PC-3 (cell line): ENCODE data around the gene DTD1. TPM values are rescaled to one million over a fixed set of nuclear protein-coding genes. Genes with fewer than 3 reads are reported as not detected.

Experiments used
- ATAC-seq: fragments of 200-7000 bp; cut with Tn5 transposase; 2 replicates; pipeline ENCODE4 v1.9.1; 2020; ENCODE audit warnings: mild to moderate bottlenecking, moderate library complexity
- Bru-seq: library from RNA; stranded (reverse); fragments of 400-500 nt; gene quantifications from one replicate; lab custom pipeline; 2021; lab: Mats Ljungman, UMichigan
- BruChase-seq, 2 experiments: library from RNA; stranded (reverse); fragments of 400-500 nt; gene quantifications; one replicate each; lab custom pipeline; 2021; lab: Mats Ljungman, UMichigan
- BruUV-seq: library from RNA; stranded (reverse); fragments of 400-500 nt; replicated peaks from 2 replicates; lab custom pipeline; 2021; lab: Mats Ljungman, UMichigan
- CTCF ChIA-PET: fragments of 300-600 bp; sonication (Branson Sonifier 250); formaldehyde crosslinking; loops from one replicate; lab custom pipeline; 2022; ENCODE audit warnings: antibody characterized with exemption; lab: Charles Lee
- POLR2A ChIA-PET: fragments of 300-600 bp; sonication (Branson Sonifier 250); formaldehyde crosslinking; loops from one replicate; lab custom pipeline; 2022; ENCODE audit warnings: antibody characterized with exemption; ENCODE audit not compliant: unreplicated experiment; lab: Charles Lee
- DNase-seq: peaks from one replicate; pipeline ENCODE4 v3.0.0-alpha.2; 2015
- H2AFZ ChIP-seq: fragments of 300-600 bp; sonication (generic); 2 replicates; pipeline ENCODE4 v1.6.0; 2016; ENCODE audit warnings: antibody characterized with exemption, low read length
- H3F3A ChIP-seq: fragments of 300-600 bp; sonication (generic); one replicate; pipeline ENCODE4 v1.6.0; 2017; ENCODE audit warnings: antibody characterized with exemption, low read length, control low read depth, mild to moderate bottlenecking; ENCODE audit not compliant: unreplicated experiment
- H3K27ac ChIP-seq: fragments of 300-600 bp; sonication (generic); 2 replicates; pipeline ENCODE4 v1.5.1; 2016; ENCODE audit warnings: mild to moderate bottlenecking, low read length
- H3K27me3 ChIP-seq: fragments of 300-600 bp; sonication (generic); 2 replicates; pipeline ENCODE4 v1.6.1; 2016; ENCODE audit warnings: low read length, mixed read lengths
- H3K36me3 ChIP-seq: fragments of 300-600 bp; sonication (generic); 2 replicates; pipeline ENCODE4 v1.6.1; 2016; ENCODE audit warnings: low read depth, mixed run types, low read length, mixed read lengths
- H3K4me1 ChIP-seq: fragments of 300-600 bp; sonication (generic); 2 replicates; pipeline ENCODE4 v1.5.1; 2016; ENCODE audit warnings: low read length; ENCODE audit not compliant: insufficient read depth
- H3K4me2 ChIP-seq: fragments of 300-600 bp; sonication (generic); 2 replicates; pipeline ENCODE4 v1.6.0; 2016; ENCODE audit warnings: low read length
- H3K4me3 ChIP-seq: fragments of 300-600 bp; sonication (generic); 2 replicates; pipeline ENCODE4 v1.5.1; 2016; ENCODE audit warnings: mild to moderate bottlenecking, low read length, mixed read lengths
- H3K79me2 ChIP-seq: fragments of 300-600 bp; sonication (generic); 2 replicates; pipeline ENCODE4 v1.6.1; 2017; ENCODE audit warnings: low read length, mixed read lengths
- H3K9ac ChIP-seq: fragments of 300-600 bp; sonication (generic); 2 replicates; pipeline ENCODE4 v1.6.0; 2016; ENCODE audit warnings: mild to moderate bottlenecking, low read length
- H3K9me2 ChIP-seq: fragments of 300-600 bp; sonication (generic); replicated peaks from 2 replicates; pipeline ENCODE4 v1.6.1; 2016; ENCODE audit warnings: mixed run types, low read length, mixed read lengths
- H3K9me3 ChIP-seq: fragments of 300-600 bp; sonication (generic); 2 replicates; pipeline ENCODE4 v1.6.1; 2016; ENCODE audit warnings: low read length, mixed read lengths
- H4K20me1 ChIP-seq: fragments of 300-600 bp; sonication (generic); 2 replicates; pipeline ENCODE4 v1.6.1; 2016; ENCODE audit warnings: low read length, mixed read lengths
- EZH2 ChIP-seq: fragments of 300-600 bp; sonication (generic); IDR thresholded peaks from one replicate; pipeline ENCODE4 v1.6.1; 2017; ENCODE audit warnings: antibody characterized with exemption, mild to moderate bottlenecking, low read length; ENCODE audit not compliant: unreplicated experiment
- EZH2phosphoT487 ChIP-seq: fragments of 300-600 bp; sonication (generic); IDR thresholded peaks from 2 replicates; pipeline ENCODE4 v1.6.1; 2018; ENCODE audit warnings: mild to moderate bottlenecking, antibody characterized with exemption, low read length, borderline replicate concordance
- intact Hi-C: fragments of 100-400 bp; cut with micrococcal nuclease; formaldehyde crosslinking; loops from 2 replicates; pipeline ENCODE4 v1.9.0; 2023
- long read RNA-seq: library from polyadenylated mRNA; unstranded; transcript quantifications from one replicate; pipeline ENCODE4 v2.0.0, GENCODE V29; 2021; ENCODE audit not compliant: unreplicated experiment
- total RNA-seq: library from RNA; depleted of rRNA; stranded (reverse); fragments of >200 nt; gene quantifications from 2 replicates; pipeline ENCODE4 v1.2.3, GENCODE V29; 2014; rRNA removed
- TF ChIP-seq, protein P1 (sequence below): fragments of 300-600 bp; sonication (generic); conservative IDR thresholded peaks from 2 replicates; pipeline ENCODE4 v1.5.1; 2017; ENCODE audit warnings: antibody characterized with exemption, low read depth, mild to moderate bottlenecking, low read length

DTD1 gene
- total RNA-seq (101 and 124 TPM in 2 replicates), Bru-seq, nascent RNA (percentile 78 among the genes with signal in this experiment), BruChase-seq, experiment 1, labeled RNA remaining after a 6-hour chase (percentile 73 among the genes with signal in this experiment), BruChase-seq, experiment 2, labeled RNA remaining after a 2-hour chase (percentile 63 among the genes with signal in this experiment)
- long read RNA-seq, transcript DTD1-201 (6 exons, 1,387 nt), result major isoform, 113 of 149 reads
- long read RNA-seq, partial matches to known transcripts, result 28 of 149 reads
- long read RNA-seq, other reads (novel, unspliced or antisense), result 8 of 149 reads

- Histone ChIP-seq H3K9me2 (no peaks in the 10 kb centered on the region), H3F3A (no peaks in the 10 kb centered on the region), H2AFZ (peak within 1 kb of the TSS; percentile 85), H3K36me3 (no peaks in the 10 kb centered on the region), H3K4me1 (peaks cover 14% of the 10 kb centered on the region; the same call in 1 of the 2 replicates), H3K4me3 (peak within 1 kb of the TSS; percentile 75), H3K4me2 (peak within 1 kb of the TSS; percentile 88), H3K9ac (peak within 1 kb of the TSS; percentile 89), H3K27me3 (no peaks in the 10 kb centered on the region), H3K27ac (peak within 1 kb of the TSS; percentile 61), H3K79me2 (peaks cover 42% of the 10 kb centered on the region), H4K20me1 (0 out of 2 replicates have a peak, but pooled peaks cover 3% of the 10 kb centered on the region), H3K9me3 (no peaks in the 10 kb centered on the region)
- intact Hi-C loops, result loop anchor here (5.0 kb wide), 1 partner anchor 121 kb away; the partner anchor contains the start of genes DZANK1 and POLR3F
- CTCF ChIA-PET, result interaction anchor here (0.6 kb wide), 1 partner anchor 391 kb away, joined by 3 read pairs; no protein-coding TSS in a partner anchor
- no peak for TF ChIP-seq EZH2
- no peak for TF ChIP-seq EZH2phosphoT487
- TF ChIP-seq, protein P1, sequence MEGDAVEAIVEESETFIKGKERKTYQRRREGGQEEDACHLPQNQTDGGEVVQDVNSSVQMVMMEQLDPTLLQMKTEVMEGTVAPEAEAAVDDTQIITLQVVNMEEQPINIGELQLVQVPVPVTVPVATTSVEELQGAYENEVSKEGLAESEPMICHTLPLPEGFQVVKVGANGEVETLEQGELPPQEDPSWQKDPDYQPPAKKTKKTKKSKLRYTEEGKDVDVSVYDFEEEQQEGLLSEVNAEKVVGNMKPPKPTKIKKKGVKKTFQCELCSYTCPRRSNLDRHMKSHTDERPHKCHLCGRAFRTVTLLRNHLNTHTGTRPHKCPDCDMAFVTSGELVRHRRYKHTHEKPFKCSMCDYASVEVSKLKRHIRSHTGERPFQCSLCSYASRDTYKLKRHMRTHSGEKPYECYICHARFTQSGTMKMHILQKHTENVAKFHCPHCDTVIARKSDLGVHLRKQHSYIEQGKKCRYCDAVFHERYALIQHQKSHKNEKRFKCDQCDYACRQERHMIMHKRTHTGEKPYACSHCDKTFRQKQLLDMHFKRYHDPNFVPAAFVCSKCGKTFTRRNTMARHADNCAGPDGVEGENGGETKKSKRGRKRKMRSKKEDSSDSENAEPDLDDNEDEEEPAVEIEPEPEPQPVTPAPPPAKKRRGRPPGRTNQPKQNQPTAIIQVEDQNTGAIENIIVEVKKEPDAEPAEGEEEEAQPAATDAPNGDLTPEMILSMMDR, result peak; percentile 73
- BruUV-seq, result no TSS peak
- peak; percentile 96 for DNase-seq
- POLR2A ChIA-PET, result no interaction called here
- peak; percentile 90 for ATAC-seq
Observed at GRCh38 chr20:18587665-18588573, at the start of gene DTD1. TSS of gene DTD1 (plus strand) at chr20:18588054. CDS start at chr20:18588073, 19 bp downstream.

DNA sequence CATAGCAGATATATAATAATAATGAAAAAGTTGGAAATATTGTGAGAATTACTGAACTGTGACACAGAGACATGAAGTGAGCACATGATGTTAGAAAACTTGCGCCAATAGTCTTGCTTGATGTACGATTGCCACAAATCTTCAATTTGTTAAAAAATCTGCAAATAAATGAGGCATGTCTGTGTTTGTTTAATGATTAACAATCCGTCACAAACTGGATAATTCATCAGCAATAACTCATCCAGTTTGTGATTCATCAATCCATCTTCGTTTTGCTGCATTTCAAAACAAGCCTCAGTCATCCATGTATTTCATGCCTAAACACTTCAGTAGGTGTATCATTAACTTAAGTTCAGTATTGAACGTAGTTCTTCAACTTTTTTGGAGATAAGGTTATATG, 46.1 kb upstream of the DTD1 start:
- peak overlapping the region; percentile 22; the same call in 1 of the 2 replicates for H3K9ac ChIP-seq
- DNase-seq (peak; percentile 94), ATAC-seq (peak; percentile 73)
- CTCF ChIA-PET, result no interaction called here
- no peaks in the 10 kb centered on the region for H3K9me3 ChIP-seq
- H3K27ac ChIP-seq, result peak overlapping the region; percentile 82
- peaks cover 12% of the 10 kb centered on the region for H3F3A ChIP-seq
- H3K4me1 ChIP-seq, result peaks cover 49% of the 10 kb centered on the region
- no peaks in the 10 kb centered on the region for H3K79me2 ChIP-seq
- no peaks in the 10 kb centered on the region for H4K20me1 ChIP-seq
- H3K9me2 ChIP-seq, result no peaks in the 10 kb centered on the region
- H3K4me3 ChIP-seq, result peak overlapping the region; percentile 26
- no peak overlapping the region for H2AFZ ChIP-seq
- BruUV-seq, result no TSS peak
- TF ChIP-seq, protein P1, result no peak
- TF ChIP-seq EZH2phosphoT487, result no peak
- no peak for TF ChIP-seq EZH2
- H3K27me3 ChIP-seq, result no peaks in the 10 kb centered on the region
- H3K4me2 ChIP-seq, result peak overlapping the region; percentile 70
- intact Hi-C loops, result loop anchor here (2.0 to 5.0 kb wide), 2 partner anchors 35 to 74 kb away; partner anchors contain the start of genes DZANK1, POLR3F and SEC23B
- peaks cover 40% of the 10 kb centered on the region for H3K36me3 ChIP-seq
- POLR2A ChIA-PET, result no interaction called here
